ENCODE results near the gene ARHGEF7.

Gene ARHGEF7

GRCh38 chr13:111258637-111259036, 143.5 kb downstream of the ARHGEF7 start:
- TF ChIP-seq, protein P1, sequence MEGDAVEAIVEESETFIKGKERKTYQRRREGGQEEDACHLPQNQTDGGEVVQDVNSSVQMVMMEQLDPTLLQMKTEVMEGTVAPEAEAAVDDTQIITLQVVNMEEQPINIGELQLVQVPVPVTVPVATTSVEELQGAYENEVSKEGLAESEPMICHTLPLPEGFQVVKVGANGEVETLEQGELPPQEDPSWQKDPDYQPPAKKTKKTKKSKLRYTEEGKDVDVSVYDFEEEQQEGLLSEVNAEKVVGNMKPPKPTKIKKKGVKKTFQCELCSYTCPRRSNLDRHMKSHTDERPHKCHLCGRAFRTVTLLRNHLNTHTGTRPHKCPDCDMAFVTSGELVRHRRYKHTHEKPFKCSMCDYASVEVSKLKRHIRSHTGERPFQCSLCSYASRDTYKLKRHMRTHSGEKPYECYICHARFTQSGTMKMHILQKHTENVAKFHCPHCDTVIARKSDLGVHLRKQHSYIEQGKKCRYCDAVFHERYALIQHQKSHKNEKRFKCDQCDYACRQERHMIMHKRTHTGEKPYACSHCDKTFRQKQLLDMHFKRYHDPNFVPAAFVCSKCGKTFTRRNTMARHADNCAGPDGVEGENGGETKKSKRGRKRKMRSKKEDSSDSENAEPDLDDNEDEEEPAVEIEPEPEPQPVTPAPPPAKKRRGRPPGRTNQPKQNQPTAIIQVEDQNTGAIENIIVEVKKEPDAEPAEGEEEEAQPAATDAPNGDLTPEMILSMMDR (conservative IDR thresholded peaks at IDR 0.05; ENCODE audit: low read length): no peak
- no peak overlapping the region for H3K4me3 ChIP-seq (ENCODE audit: low read length)
- DNase-seq (ENCODE audit: low read depth): no peak

DNA sequence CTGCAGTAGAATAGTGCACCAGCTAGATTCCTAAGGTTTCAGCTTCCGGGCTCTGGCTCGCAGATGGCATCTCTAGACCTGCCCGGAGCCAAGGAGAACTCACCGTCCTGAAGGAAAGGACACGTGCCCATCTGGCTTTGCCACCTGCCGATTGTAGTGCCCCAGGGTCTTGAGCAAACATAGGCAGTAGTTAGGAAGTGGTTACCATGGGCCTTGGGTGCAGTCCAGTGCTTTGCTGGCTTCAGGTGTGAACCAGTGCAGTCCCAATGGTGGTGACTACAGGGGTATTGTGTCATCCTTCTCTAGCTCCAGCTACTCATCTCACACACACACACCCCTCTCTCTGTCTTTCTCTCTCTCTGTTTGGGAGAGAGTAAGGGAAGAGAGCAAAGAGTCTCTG, 143.9 kb downstream of the ARHGEF7 start:
- DNase-seq (ENCODE audit: low read depth): no peak
- TF ChIP-seq, protein P1 (conservative IDR thresholded peaks at IDR 0.05; ENCODE audit: low read length): no peak
- H3K4me3 ChIP-seq (ENCODE audit: low read length): no peak overlapping the region

DNA sequence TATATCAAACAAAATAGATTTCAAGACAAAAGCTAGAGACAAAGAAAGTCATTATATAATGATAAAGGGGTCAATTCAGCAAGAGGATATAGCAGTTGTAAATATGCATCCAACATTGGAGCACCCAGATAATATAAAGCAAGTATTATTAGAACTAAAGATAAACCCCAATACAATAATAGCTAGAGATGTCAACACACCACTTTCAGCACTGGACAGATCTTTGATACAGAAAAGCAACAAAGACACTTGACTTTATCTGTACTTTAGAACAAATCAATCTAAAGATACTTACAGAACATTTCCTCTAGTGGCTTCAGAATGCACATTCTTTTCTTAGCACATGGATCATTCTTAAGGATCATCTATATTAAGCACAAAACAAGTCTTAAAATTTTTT, 146.2 kb downstream of the ARHGEF7 start:
- no peak overlapping the region for H3K4me3 ChIP-seq (ENCODE audit: low read length)
- no peak for DNase-seq (ENCODE audit: low read depth)
- TF ChIP-seq, protein P1 (conservative IDR thresholded peaks at IDR 0.05; ENCODE audit: low read length): no peak

DNA sequence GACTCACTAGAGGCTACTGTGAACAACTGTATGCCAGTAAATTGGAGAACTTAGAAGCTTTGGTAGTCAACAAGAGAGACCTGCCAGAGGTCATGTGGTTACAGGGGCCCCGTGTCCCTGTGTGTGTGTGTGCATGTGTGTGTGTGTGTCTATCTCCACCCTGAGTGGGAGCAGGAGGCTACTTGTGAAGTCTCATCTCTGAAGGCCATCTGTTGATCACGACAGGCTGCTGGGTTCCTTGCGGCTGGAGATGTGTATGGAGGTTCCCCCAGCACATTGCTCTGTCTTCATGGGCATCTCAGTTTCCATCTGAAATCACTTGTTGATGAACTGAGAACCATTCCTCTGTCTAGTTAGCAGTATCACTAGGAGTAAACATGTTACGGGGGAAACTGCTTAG, 147.2 kb downstream of the ARHGEF7 start:
- no peak for DNase-seq (ENCODE audit: low read depth)
- TF ChIP-seq, protein P1 (conservative IDR thresholded peaks at IDR 0.05; ENCODE audit: low read length): no peak
- no peak overlapping the region for H3K4me3 ChIP-seq (ENCODE audit: low read length)

DNA sequence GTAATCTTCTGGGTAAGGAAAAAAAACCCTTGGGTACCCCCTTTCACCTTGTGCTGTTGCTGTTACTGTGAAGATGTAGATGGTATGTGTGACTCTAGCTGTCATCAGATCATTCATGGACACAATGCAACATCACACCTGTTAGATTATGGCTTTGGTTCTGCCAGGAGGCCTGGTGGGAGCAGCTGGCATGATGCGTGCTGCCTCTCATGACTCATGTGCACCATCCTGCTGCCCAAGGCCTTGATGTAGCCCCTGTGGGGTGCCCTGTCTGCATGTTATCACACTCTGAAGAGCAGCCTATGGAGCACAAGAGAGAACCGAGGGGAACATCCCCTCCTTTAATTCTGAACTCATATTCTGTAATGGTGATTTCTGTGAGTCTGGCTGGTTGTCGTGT, 147.6 kb downstream of the ARHGEF7 start:
- no peak overlapping the region for H3K4me3 ChIP-seq (ENCODE audit: low read length)
- DNase-seq (ENCODE audit: low read depth): no peak
- TF ChIP-seq, protein P1 (conservative IDR thresholded peaks at IDR 0.05; ENCODE audit: low read length): no peak

DNA sequence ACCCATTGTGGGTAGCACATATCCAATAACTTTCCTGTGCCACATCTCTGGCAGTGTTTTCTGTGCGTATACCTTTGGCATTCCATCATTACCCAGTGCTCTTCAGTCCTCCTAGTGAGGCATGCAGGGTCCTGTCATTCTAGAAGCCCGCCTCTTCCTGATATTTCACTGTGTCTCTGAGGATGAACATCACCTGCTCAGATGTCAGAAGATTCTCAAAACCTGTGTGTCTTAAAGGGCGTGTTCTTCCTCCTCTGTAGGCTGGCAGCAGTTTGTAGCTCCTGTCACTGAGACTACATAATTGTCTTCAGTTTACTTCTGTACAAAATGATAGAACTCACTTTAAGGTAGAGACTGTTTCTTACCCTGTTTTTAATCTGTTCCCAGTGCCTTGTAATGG, 148.5 kb downstream of the ARHGEF7 start:
- DNase-seq (ENCODE audit: low read depth): no peak
- no peak overlapping the region for H3K4me3 ChIP-seq (ENCODE audit: low read length)
- TF ChIP-seq, protein P1 (conservative IDR thresholded peaks at IDR 0.05; ENCODE audit: low read length): no peak

- TF ChIP-seq, protein P1 (conservative IDR thresholded peaks at IDR 0.05; ENCODE audit: low read length): no peak
- no peak overlapping the region for H3K4me3 ChIP-seq (ENCODE audit: low read length)
- DNase-seq (ENCODE audit: low read depth): no peak
These were observed 150.0 kb downstream of the ARHGEF7 start for GRCh38 chr13:111265006-111265700.

All from AG10803 (cell line).